Retina (tissue), 1 donor: ENCODE results near the gene NECTIN2.
"Not testable (repeated sequence)": the region's sequence is repeated elsewhere in the genome, so short reads cannot be mapped to it uniquely, and the experiment has no call there.

Experiments
- DNase-seq: peaks from one replicate; pipeline ENCODE4 v3.0.0-alpha.2; 2016

Gene NECTIN2

GRCh38 chr19:44855606-44856005 lies 9.5 kb downstream of the NECTIN2 start:
- no peak for DNase-seq

DNA sequence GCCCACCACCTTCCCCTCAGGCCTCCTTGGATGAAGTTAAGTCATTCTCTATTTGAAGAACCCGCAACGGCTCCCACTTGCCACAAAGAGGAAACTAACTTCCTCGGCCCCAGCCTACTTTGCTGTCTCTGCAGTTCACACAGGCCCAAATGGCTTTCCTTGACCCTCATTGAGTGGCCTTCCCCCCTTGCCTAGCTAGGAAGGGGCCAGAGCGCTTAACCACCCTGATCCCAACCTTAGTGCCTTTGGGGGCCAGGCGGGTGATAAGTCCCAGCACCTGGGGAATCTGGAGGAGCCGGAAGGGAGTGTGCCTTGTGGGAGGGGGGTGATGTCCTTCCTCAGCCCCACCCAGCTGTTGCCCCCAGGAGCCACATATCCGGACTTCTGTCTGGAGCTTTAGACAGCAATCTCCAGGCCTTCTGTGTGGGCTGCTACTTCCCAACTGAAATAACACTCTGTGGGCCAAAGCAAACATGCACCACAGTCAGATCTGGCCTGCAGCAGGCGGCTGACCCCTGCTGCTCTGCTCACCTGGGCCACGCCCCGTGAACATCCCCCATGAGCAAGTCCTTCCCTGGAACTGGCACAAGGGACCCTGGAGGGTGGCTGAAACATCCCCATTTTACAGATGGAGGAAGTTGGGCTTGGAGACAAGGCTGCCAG lies 10.5 kb downstream of the NECTIN2 start:
- DNase-seq: no peak

- DNase-seq: no peak
Observed at GRCh38 chr19:44857837-44858236, 11.7 kb downstream of the NECTIN2 start.

DNA sequence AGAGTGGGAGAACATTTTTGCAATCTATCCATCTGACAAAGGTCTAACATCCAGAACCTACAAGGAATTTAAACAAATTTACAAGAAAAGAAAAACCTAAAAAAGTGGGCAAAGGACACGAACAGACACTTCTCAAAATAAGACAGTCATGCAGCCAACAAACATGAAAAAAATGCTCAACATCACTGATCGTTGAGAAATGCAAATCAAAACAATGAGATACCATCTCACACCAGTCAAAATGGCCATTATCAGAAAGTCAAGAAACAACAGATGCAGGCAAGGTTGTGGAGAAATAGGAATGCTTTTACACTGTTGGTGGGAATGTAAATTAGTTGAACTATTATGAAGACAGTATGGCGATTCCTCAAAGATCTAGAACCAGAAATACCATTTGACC lies 15.5 kb downstream of the NECTIN2 start:
- DNase-seq: not testable (repeated sequence)

GRCh38 chr19:44863990-44864389 lies 17.9 kb downstream of the NECTIN2 start:
- no peak for DNase-seq

GRCh38 chr19:44865196-44865767 lies 19.2 kb downstream of the NECTIN2 start:
- no peak for DNase-seq

- no peak for DNase-seq
Observed at GRCh38 chr19:44866664-44867063, 20.6 kb downstream of the NECTIN2 start.

GRCh38 chr19:44867578-44867977 lies 21.5 kb downstream of the NECTIN2 start:
- no peak for DNase-seq

GRCh38 chr19:44869733-44870470 lies 23.8 kb downstream of the NECTIN2 start:
- DNase-seq: no peak

GRCh38 chr19:44871809-44872208 lies 25.7 kb downstream of the NECTIN2 start:
- no peak for DNase-seq

DNA sequence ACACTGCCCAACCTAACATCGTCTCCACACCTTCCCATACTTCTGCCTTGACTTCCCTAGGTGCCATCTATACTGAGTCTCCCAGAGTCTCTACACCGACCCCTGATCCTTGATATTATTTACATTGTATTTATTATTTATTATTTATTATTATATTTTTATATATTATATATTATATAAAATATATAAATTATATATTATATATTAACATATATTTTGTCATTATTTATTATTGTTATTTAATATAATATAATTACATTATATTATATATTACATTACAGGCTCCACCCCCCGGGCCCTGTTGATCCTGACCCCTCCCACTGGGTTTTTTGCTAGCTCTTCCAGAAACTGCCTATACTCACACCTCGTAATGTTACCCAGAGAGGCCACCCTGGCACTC lies 26.6 kb downstream of the NECTIN2 start:
- no peak for DNase-seq

DNA sequence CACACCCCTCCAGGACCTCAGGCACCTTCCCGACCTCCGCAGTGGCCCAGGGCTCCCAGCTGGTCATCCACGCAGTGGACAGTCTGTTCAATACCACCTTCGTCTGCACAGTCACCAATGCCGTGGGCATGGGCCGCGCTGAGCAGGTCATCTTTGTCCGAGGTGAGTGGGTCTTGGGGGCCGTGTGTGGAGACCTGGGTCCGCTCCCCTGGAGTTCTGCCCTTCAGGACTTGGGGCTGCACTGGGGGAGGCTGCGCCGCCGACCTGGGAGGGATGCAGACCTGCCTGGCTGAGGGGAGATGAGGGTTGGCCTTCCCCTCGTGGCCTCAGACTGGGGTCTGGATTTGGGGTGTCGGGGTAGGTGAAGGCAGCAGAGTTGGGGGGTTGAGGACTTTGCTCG lies 28.2 kb downstream of the NECTIN2 start:
- DNase-seq: no peak

- DNase-seq: no peak
Observed at GRCh38 chr19:44875666-44876451, 29.8 kb downstream of the NECTIN2 start.

GRCh38 chr19:44876930-44877535 lies 30.9 kb downstream of the NECTIN2 start:
- DNase-seq: no peak

- no peak for DNase-seq
Observed at GRCh38 chr19:44878120-44878865, 32.2 kb downstream of the NECTIN2 start.

GRCh38 chr19:44879309-44880065 lies 33.4 kb downstream of the NECTIN2 start:
- no peak for DNase-seq

DNA sequence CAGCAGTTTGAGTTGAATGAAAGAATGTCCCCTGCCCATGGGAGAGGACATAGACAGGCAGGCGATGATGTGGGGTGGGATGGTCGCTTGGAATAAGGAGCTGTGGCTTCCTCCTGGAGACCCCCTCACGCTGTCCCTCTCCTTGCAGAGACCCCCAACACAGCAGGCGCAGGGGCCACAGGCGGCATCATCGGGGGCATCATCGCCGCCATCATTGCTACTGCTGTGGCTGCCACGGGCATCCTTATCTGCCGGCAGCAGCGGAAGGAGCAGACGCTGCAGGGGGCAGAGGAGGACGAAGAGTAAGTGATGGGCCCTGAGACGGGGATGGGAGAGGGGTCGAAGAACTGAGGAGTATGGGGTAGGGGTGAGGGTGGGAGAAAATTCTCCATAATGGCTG lies 36.0 kb downstream of the NECTIN2 start:
- DNase-seq: no peak

- not testable (repeated sequence) for DNase-seq
Observed at GRCh38 chr19:44882619-44883397, 36.7 kb downstream of the NECTIN2 start.

- no peak for DNase-seq
Observed at GRCh38 chr19:44883922-44884321, 37.8 kb downstream of the NECTIN2 start.

DNA sequence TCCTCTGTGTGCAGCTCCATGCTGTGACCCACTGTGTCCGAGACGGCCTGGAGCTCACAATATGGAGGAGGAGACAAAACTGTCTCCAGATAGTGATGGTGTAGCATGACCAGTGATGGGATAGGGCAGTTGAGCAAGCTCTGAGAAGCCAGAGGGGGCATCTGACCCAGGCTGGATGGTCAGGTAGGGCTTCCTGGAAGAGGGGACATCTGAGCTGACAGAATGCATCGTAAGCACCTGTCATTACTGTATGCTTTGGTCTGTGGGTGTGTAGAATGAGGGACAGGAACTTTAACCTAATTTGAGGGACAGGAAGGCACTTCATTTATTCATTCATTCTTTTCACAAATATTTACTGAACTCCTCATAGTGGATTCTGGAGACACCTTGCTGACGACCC lies 38.5 kb downstream of the NECTIN2 start:
- no peak for DNase-seq

DNA sequence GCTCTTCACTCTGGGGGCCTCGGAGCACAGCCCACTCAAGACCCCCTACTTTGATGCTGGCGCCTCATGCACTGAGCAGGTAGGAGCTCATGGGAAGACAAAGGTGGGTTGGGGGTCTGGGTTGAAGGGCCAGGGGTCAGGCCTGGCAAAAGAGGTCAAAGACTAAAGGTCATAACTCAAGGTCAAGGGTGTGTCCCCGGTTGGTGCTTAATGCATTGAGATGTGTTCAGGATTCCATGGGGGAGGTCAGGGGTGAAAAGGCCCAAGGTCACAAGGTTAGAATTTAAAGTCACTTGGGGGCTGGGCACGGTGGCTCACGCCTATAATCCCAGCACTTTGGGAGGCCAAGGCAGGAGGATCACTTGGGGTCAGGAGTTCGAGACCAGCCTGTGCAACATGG lies 40.0 kb downstream of the NECTIN2 start:
- no peak for DNase-seq
